T-helper 1 cell treated with Interleukin-12 subunit alpha and Interleukin-12 subunit beta and Interleukin-4 antibody, amounts not matched to agents 30 μg/mL and 1 μg/mL, for 36 hours (primary cell): ENCODE measurements around the gene LHX6.

Source experiments
- H3K27ac Mint-ChIP-seq: one replicate; pipeline ENCODE4 v1.8.0; 2021; ENCODE audit warnings: mild to moderate bottlenecking, mixed read lengths
- H3K27me3 Mint-ChIP-seq: one replicate; pipeline ENCODE4 v1.8.0; 2021; ENCODE audit warnings: low read depth, mixed read lengths
- H3K36me3 Mint-ChIP-seq: one replicate; pipeline ENCODE4 v1.8.0; 2021; ENCODE audit warnings: low read depth, mixed read lengths
- H3K4me1 Mint-ChIP-seq: one replicate; pipeline ENCODE4 v1.8.0; 2021; ENCODE audit warnings: low read depth, mixed read lengths
- H3K4me3 Mint-ChIP-seq: one replicate; pipeline ENCODE4 v1.8.0; 2021; ENCODE audit warnings: mild to moderate bottlenecking, moderate library complexity, mixed read lengths
- H3K9me3 Mint-ChIP-seq: one replicate; pipeline ENCODE4 v1.8.0; 2021; ENCODE audit warnings: mixed read lengths

LHX6 gene

GRCh38 chr9:122179054-122179689 lies 49.6 kb downstream of the LHX6 start:
- H3K27ac Mint-ChIP-seq: no peak overlapping the region
- H3K27me3 Mint-ChIP-seq: peaks cover 12% of the 10 kb centered on the region
- no peaks in the 10 kb centered on the region for H3K4me1 Mint-ChIP-seq
- no peaks in the 10 kb centered on the region for H3K36me3 Mint-ChIP-seq
- no peaks in the 10 kb centered on the region for H3K9me3 Mint-ChIP-seq
- H3K4me3 Mint-ChIP-seq: no peak overlapping the region

DNA sequence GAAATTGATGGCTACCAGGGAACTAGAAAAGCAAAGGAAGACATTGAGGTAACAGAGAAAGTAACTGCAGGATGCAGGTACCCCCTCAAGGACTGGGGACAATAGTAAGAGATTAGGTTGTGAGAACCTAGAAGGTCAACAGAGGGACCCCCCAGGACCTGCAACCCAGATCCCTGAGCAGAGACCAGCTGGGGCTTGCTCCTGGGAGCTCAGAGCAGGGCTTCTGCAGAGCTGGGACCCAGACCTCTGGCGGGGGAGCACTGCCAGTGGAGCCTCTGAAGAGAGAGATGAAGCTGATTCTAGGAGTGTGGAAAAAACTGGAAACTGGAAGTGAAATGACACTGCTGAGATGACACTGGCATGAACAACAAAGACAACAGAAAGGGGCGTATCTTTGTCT lies 51.8 kb downstream of the LHX6 start:
- H3K27me3 Mint-ChIP-seq: peaks cover 23% of the 10 kb centered on the region
- H3K4me3 Mint-ChIP-seq: no peak overlapping the region
- H3K9me3 Mint-ChIP-seq: no peaks in the 10 kb centered on the region
- H3K27ac Mint-ChIP-seq: no peak overlapping the region
- H3K36me3 Mint-ChIP-seq: no peaks in the 10 kb centered on the region
- H3K4me1 Mint-ChIP-seq: no peaks in the 10 kb centered on the region

GRCh38 chr9:122173670-122174069 lies 55.1 kb downstream of the LHX6 start:
- no peak overlapping the region for H3K4me3 Mint-ChIP-seq

GRCh38 chr9:122172131-122172530 lies 56.6 kb downstream of the LHX6 start:
- peaks cover 24% of the 10 kb centered on the region for H3K27me3 Mint-ChIP-seq
- H3K4me3 Mint-ChIP-seq: no peak overlapping the region
- H3K27ac Mint-ChIP-seq: no peak overlapping the region

More at GRCh38 chr9:122173670-122174069, 55.1 kb downstream of the LHX6 start:
- H3K27ac Mint-ChIP-seq: no peak overlapping the region
- no peaks in the 10 kb centered on the region for H3K36me3 Mint-ChIP-seq
- H3K4me1 Mint-ChIP-seq: no peaks in the 10 kb centered on the region
- no peaks in the 10 kb centered on the region for H3K9me3 Mint-ChIP-seq
- peaks cover 25% of the 10 kb centered on the region for H3K27me3 Mint-ChIP-seq

DNA sequence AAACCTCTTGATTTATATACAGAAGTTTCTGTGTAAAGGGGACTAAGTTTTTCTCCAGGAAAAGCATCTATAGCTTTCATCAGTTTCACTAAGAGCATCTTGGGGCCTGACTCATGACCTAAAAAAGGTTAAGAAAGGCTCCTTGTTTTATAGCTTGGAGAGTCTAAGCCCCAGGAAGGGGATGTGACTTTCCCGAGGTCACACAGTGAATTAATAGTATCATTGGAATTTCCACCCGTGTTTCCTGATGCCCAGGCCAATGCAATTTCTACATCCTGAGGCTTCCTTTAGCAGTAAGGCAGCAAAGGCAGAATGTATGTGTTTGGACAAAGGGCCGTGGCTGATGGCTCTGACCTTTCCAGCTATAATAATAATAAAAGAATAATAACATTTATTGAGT lies 60.4 kb downstream of the LHX6 start:
- Mint-ChIP-seq H3K4me1 (no peaks in the 10 kb centered on the region), H3K4me3 (no peak overlapping the region), H3K27ac (no peak overlapping the region)

More at GRCh38 chr9:122172131-122172530, 56.6 kb downstream of the LHX6 start:
- no peaks in the 10 kb centered on the region for H3K4me1 Mint-ChIP-seq
- no peaks in the 10 kb centered on the region for H3K36me3 Mint-ChIP-seq
- no peaks in the 10 kb centered on the region for H3K9me3 Mint-ChIP-seq

GRCh38 chr9:122164286-122164685 lies 64.5 kb downstream of the LHX6 start:
- no peak overlapping the region for H3K27ac Mint-ChIP-seq
- no peak overlapping the region for H3K4me3 Mint-ChIP-seq
- peaks cover 7% of the 10 kb centered on the region for H3K9me3 Mint-ChIP-seq
- peaks cover 33% of the 10 kb centered on the region for H3K27me3 Mint-ChIP-seq
- H3K4me1 Mint-ChIP-seq: peaks cover 11% of the 10 kb centered on the region
- H3K36me3 Mint-ChIP-seq: no peaks in the 10 kb centered on the region

More for the DNA sequence above, 60.4 kb downstream of the LHX6 start:
- Mint-ChIP-seq H3K27me3 (peaks cover 33% of the 10 kb centered on the region), H3K36me3 (no peaks in the 10 kb centered on the region), H3K9me3 (no peaks in the 10 kb centered on the region)

GRCh38 chr9:122162415-122162814 lies 66.3 kb downstream of the LHX6 start:
- Mint-ChIP-seq H3K27me3 (peaks cover 33% of the 10 kb centered on the region), H3K4me1 (peaks cover 20% of the 10 kb centered on the region), H3K36me3 (no peaks in the 10 kb centered on the region), H3K9me3 (peaks cover 7% of the 10 kb centered on the region), H3K4me3 (no peak overlapping the region), H3K27ac (no peak overlapping the region)

GRCh38 chr9:122159925-122160246 lies 68.9 kb downstream of the LHX6 start:
- H3K27me3 Mint-ChIP-seq: peaks cover 29% of the 10 kb centered on the region

GRCh38 chr9:122159026-122159924 lies 69.5 kb downstream of the LHX6 start, which contains the start of the genes MORN5 and NDUFA8:
MORN5 (plus strand) TSS chr9:122159908; CDS start chr9:122159973, 65 bp downstream.
NDUFA8 (minus strand) TSS chr9:122159779; CDS start chr9:122159677, 102 bp downstream.
- Mint-ChIP-seq H3K4me1 (peaks cover 29% of the 10 kb centered on the region), H3K27ac (peak within 1 kb of the TSS; percentile 94)

More at GRCh38 chr9:122159925-122160246, 68.9 kb downstream of the LHX6 start:
- Mint-ChIP-seq H3K36me3 (no peaks in the 10 kb centered on the region), H3K4me1 (peaks cover 28% of the 10 kb centered on the region), H3K4me3 (peak overlapping the region; percentile 99), H3K9me3 (peaks cover 7% of the 10 kb centered on the region), H3K27ac (peak overlapping the region; percentile 94)

DNA sequence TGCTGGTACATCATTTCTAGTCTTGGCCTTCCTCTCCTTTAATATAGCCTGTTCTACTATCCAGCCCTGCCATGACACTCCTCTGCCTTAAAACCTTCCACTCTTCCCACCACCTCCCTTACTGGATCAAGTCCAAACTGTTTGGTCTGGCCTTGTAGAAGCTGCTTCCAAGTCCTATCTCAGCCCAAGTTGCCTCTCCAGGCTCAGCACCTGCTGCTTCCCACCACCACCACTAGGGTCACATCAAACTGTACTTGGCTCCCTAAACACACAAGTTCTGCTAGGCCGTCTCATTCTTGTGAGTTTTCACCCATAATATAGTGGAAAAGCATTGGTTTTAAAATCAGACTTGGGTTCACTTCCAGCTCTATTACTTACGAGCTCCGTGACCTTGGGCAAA lies 70.6 kb downstream of the LHX6 start:
- H3K4me1 Mint-ChIP-seq: peaks cover 29% of the 10 kb centered on the region
- peaks cover 18% of the 10 kb centered on the region for H3K27me3 Mint-ChIP-seq
- peaks cover 7% of the 10 kb centered on the region for H3K9me3 Mint-ChIP-seq
- H3K27ac Mint-ChIP-seq: no peak overlapping the region
- no peaks in the 10 kb centered on the region for H3K36me3 Mint-ChIP-seq
- no peak overlapping the region for H3K4me3 Mint-ChIP-seq

More at GRCh38 chr9:122159026-122159924, 69.5 kb downstream of the LHX6 start, which contains the start of the genes MORN5 and NDUFA8:
- Mint-ChIP-seq H3K9me3 (peaks cover 7% of the 10 kb centered on the region), H3K27me3 (peaks cover 23% of the 10 kb centered on the region), H3K4me3 (peak within 1 kb of the TSS; percentile 99), H3K36me3 (no peaks in the 10 kb centered on the region)

DNA sequence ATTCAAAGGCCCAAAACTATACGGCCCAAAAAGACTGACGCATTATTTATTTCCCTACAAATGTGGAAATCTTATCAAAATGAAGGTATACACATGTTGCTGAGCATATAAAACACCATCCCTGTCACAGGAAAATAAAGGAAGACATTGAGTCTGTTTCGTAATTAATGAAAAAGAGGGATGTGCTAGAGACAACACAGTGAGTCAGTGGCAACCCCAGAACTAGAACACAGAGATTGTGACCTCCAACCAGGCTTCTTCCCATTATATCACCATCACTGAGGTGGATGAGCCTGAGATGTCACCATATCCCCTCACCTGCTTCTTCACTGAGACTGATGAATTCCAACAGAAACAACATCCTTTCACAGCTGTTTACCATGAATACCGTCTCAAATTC lies 73.0 kb downstream of the LHX6 start:
- H3K9me3 Mint-ChIP-seq: no peaks in the 10 kb centered on the region
- no peak overlapping the region for H3K4me3 Mint-ChIP-seq
- H3K36me3 Mint-ChIP-seq: peaks cover 5% of the 10 kb centered on the region
- peaks cover 4% of the 10 kb centered on the region for H3K27me3 Mint-ChIP-seq
- H3K4me1 Mint-ChIP-seq: peaks cover 29% of the 10 kb centered on the region
- no peak overlapping the region for H3K27ac Mint-ChIP-seq
